ENCODE data around the gene LZTS2.
"Not testable (repeated sequence)": the region's sequence is repeated elsewhere in the genome, so short reads cannot be mapped to it uniquely, and the experiment has no call there.

LZTS2 gene, protein sequence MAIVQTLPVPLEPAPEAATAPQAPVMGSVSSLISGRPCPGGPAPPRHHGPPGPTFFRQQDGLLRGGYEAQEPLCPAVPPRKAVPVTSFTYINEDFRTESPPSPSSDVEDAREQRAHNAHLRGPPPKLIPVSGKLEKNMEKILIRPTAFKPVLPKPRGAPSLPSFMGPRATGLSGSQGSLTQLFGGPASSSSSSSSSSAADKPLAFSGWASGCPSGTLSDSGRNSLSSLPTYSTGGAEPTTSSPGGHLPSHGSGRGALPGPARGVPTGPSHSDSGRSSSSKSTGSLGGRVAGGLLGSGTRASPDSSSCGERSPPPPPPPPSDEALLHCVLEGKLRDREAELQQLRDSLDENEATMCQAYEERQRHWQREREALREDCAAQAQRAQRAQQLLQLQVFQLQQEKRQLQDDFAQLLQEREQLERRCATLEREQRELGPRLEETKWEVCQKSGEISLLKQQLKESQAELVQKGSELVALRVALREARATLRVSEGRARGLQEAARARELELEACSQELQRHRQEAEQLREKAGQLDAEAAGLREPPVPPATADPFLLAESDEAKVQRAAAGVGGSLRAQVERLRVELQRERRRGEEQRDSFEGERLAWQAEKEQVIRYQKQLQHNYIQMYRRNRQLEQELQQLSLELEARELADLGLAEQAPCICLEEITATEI

GRCh38 chr10:100999742-101000126 is at the start of gene LZTS2:
TSS of gene LZTS2 (plus strand) at chr10:100999808. CDS start at chr10:101002539, 2,731 bp downstream.
- DNase-seq: no peak

GRCh38 chr10:100960251-100960650 is 39.4 kb upstream of the LZTS2 start:
- no peak for DNase-seq

DNA sequence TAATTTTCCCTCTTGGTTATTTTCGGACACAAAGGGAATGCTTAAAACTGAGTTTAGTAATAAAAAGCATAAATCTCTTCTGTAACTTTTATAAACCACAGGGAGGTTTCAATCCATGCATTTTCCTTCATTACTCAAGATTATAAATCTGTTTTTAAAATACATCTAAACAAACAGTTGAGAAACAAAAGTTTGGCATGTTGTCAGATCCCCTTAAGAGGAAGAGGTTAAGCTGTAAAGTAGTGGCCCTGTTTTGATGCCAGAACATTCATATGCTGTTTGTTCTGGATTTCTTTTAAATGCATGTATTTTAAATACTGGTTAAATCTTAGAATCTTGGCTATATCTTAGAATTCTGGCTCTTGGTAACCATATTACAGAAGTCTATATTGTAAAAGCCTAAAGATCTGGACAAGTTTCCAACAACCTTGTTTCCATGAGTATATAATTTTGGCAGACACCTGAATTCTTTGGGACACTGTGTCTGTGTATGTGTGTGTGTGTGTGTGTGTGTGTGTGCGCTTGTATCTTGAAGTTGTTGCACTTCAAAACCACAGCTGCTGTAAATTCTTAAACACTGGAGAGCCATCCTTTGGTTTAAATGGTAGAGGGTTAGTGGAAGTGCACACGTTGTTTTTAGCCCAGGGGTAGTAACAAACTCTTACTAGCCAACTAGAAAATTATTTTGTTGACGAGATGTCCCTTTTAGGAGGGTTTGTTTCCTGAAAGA is 37.1 kb upstream of the LZTS2 start:
- no peak for DNase-seq

DNA sequence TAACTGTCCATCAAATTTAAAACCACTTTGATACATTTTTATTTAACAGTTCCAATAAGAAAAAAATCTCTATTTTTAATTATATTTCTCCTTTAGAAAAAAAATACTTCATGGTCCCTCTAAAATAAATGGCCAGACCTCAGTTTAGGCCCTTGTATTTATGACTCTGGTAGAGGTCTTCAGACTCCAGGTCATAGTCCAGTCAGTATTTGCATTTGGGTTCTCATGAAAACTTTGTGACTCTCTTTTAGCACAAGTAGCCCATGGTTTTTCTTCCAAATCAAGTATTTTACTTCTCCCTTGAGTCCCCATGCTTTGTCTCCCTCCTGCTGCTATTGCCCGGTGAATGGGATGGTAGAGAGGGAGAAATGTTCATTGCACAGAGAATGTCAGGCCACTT is 35.8 kb upstream of the LZTS2 start:
- DNase-seq: no peak

DNA sequence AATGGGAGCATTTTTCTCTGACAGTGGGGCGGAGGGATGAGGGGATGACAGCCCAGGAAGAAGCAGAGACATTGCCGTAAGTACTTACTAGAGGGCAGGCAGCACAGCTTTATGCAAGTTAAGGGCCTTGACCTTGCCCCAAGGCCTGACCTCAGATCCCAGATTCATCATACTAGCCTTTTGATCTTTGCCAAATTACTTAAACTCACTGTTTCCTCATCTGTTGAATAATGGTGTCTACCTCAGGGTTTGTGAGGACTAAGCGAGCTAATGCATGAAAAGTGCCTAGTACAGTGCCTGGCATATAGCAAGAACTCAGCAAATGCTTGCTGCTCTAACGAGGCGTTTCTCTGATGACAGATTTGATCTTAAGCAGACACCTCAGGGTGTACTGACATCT is 33.8 kb upstream of the LZTS2 start:
- DNase-seq: no peak

GRCh38 chr10:100966887-100967286 is 32.7 kb upstream of the LZTS2 start:
- DNase-seq: no peak

- DNase-seq: no peak
Measured at GRCh38 chr10:100967332-100967731, 32.3 kb upstream of the LZTS2 start.

DNA sequence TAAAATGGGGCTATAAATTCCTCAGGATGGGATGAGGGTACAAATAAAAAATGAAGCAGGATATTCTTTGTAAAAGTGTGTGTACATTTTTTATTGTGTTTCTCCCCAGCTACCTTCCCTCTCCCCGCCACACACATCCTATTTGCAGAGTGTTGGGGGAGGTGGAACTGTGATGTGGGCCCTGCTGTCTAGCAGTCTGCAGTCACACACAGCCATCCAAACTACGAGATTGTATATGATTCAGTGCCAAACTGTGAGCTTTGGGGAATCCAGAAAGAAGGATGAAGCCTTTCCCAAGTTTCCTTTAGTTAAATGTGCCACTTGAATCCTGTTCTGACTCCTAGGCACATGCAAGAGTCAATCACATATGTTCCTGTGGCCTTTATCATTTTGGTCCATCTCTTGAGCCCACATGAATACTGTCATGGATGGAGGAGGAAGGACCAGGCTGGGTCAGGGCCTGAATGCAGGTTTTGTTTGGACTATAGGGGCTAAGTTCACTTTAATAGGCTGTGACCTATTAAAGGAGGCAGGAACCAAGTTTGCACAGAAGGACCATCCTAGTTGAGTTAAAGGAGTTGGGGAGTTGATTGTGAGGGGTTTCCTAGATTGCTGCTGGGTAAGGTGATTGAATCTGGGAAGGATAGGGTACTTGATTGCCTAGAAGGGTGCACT is 31.4 kb upstream of the LZTS2 start:
- no peak for DNase-seq

DNA sequence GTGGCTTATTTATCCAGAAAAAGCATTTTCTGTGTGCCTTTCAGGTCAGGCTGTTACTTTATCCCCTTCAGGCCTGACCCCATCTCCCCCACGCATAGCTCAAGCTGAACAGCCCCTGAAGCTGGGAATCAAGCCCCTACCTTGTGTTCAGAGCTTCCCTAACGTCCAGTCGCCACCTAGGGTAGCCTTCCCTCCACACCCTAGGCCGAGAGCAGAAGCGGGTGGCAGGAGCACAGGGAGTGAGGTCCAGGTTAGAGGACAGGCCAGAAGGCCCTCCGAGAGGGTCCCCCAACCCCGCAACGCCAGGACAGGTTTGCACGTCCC is 30.8 kb upstream of the LZTS2 start:
- no peak for DNase-seq

- no peak for DNase-seq
Measured at GRCh38 chr10:100969187-100970075, 30.2 kb upstream of the LZTS2 start, which contains the start of gene SEMA4G. TSS of gene SEMA4G (plus strand) at chr10:100969504. CDS start at chr10:100972913, 3,409 bp downstream.

GRCh38 chr10:100970076-100970913 is 29.3 kb upstream of the LZTS2 start:
- no peak for DNase-seq

DNA sequence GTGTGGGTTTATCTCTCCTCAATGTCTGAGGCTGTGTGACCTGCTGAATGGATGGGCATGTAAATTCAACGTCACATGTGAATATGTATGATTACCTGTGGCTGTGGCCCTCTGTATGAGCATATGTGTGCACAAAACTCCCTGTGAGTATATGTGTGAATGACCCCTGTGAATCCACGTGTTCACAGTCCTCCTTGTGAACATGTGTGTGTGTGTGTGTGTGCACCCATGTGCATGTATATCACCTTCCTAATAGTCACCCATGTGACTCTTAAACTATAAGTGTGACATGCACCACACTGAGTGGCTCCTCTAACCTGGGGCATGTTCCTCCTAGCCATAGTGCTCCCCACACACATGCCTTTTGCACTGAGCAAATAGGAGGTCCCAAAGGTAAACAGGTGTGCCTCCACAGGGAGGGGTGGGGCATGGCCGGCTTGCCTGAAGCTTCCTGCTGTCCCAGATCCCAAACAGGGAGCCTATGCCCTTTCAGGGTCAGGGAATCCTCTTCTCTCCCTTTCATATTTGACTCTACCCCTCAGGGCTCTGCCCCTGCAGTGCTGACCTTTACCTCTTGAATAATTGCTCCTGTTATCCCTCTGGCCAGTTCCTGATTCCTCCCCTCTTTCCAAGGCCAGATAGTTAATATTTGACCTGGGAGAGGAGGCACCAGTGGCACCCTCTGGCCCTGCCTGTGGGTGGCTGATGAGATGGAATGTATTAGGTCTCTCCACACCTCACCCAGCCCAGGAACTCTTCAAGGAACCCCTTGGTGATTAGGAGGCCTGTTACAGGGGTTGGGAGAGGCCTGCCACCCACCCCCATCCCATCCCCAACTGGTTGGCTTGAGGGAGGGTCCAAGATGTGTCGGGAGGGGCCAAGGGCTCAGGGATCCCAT is 28.4 kb upstream of the LZTS2 start:
- no peak for DNase-seq

GRCh38 chr10:100972115-100972903 is 27.3 kb upstream of the LZTS2 start:
- no peak for DNase-seq

DNA sequence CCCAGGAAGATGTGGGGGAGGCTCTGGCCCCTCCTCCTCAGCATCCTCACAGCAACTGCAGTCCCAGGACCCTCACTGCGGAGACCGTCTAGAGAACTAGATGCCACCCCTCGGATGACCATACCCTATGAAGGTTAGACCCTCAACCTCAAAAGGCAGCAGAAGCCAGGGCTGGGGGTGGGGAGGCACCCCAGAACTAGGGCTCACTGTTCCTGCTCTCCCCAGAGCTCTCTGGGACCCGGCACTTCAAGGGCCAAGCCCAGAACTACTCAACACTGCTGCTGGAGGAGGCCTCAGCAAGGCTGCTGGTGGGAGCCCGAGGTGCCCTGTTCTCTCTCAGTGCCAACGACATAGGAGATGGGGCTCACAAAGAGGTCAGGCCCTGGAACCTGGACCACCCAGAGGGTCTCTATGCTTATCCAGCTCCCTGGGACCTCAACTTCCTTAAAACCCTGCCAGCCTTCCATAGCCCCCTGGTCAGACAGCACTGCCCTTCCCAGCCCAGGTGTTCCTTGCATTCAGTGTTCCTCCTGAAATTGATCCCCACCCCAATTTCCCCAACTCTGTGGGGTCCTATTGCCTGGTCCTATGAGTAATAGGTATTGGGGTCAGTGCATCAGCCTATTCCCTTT is 26.6 kb upstream of the LZTS2 start:
- DNase-seq: no peak

DNA sequence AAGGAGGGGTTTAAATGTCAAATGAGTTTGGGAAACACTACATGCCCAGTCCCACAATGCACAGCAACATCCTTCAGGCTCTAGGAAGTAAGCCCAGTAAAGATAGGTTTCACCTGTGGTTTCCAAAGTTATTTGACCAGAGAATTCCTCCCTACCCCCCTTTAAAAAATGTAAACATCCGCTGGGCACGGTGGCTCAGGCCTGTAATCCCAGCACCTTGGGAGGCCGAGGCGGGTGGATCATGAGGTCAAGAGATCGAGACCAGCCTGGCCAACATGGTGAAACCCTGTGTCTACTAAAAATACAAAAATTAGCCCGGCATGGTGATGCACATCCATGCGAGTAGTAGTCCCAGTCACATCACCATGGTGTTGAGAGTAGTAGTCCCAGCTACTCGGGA is 24.2 kb upstream of the LZTS2 start:
- DNase-seq: not testable (repeated sequence)

DNA sequence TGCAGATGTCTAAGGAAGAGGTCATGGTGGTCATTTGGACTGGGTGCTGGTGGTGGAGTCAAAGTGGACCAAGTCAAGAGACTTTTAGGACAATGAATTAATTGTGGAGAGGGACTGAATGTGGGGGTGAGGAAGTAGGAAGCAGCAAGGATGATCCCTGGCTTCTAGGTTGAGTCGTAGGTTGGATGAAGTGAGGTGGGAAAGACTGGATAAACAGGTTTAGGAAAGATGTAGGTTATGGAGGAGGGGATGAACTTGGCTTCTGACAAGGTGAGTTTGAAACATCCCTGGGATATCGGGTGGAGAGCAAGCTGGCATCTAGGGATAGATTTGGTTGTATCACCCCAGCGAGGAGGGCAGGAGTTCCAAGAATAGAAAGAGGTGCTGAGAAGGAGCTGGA is 22.7 kb upstream of the LZTS2 start:
- no peak for DNase-seq

- no peak for DNase-seq
Measured at GRCh38 chr10:100977436-100977835, 22.2 kb upstream of the LZTS2 start.

DNA sequence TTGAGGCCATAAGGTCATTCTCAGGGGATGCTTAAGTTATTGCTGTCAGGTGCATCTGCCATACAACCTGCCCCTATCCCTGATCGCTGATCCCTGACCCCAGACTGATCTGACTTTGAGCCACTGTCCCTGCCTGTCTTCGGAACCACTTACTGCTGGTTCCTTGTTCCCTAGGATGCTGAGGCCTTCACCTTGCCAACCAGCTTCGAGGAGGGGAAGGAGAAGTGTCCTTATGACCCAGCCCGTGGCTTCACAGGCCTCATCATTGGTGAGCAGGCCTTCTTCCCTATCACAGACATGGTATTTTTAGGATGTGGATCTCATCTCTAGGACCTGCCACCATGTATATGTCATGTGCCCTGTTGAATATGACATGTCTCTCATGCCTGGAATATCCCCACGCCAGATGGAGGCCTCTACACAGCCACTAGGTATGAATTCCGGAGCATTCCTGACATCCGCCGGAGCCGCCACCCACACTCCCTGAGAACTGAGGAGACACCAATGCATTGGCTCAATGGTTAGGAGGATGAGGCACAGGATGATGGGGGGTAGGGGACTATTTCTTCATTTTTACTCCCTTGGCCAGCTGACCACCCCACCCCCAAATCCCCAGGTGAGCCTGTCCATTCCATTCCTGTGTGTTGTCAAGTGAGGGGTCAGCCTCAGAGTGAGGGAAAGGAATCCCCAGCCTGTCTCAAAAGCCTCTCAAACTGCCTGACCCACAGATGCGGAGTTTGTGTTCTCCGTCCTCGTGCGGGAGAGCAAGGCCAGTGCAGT is 21.3 kb upstream of the LZTS2 start:
- no peak for DNase-seq

Data from SHP77 treated with DMSO at 0.1 percent for 48 hours (cell line).